ENCODE data around the gene NFX1.

NFX1 gene
- 74.5 to 92.9 reads per million in 2 experiments for total RNA-seq

- peak; percentile 99 for DNase-seq (ENCODE audit: low read depth)
Measured at GRCh38 chr9:33290247-33291030, at the start of gene NFX1. TSS of gene NFX1 (plus strand) at chr9:33290516. CDS start at chr9:33290573, 57 bp downstream.

GRCh38 chr9:33241298-33241697 lies 49.0 kb upstream of the NFX1 start:
- DNase-seq (ENCODE audit: low read depth): no peak

GRCh38 chr9:33242609-33243134 lies 47.6 kb upstream of the NFX1 start:
- no peak for DNase-seq (ENCODE audit: low read depth)

- no peak for DNase-seq (ENCODE audit: low read depth)
Measured at GRCh38 chr9:33244137-33244784, 46.1 kb upstream of the NFX1 start.

GRCh38 chr9:33245341-33245740 lies 45.0 kb upstream of the NFX1 start:
- DNase-seq (ENCODE audit: low read depth): no peak

GRCh38 chr9:33246269-33246860 lies 44.0 kb upstream of the NFX1 start:
- no peak for DNase-seq (ENCODE audit: low read depth)

GRCh38 chr9:33248606-33249005 lies 41.7 kb upstream of the NFX1 start:
- DNase-seq (ENCODE audit: low read depth): no peak

GRCh38 chr9:33249087-33249658 lies 41.1 kb upstream of the NFX1 start:
- no peak for DNase-seq (ENCODE audit: low read depth)

GRCh38 chr9:33249983-33250382 lies 40.3 kb upstream of the NFX1 start:
- no peak for DNase-seq (ENCODE audit: low read depth)

GRCh38 chr9:33250458-33250995 lies 39.8 kb upstream of the NFX1 start:
- DNase-seq (ENCODE audit: low read depth): no peak

GRCh38 chr9:33254211-33254610 lies 36.1 kb upstream of the NFX1 start:
- no peak for DNase-seq (ENCODE audit: low read depth)

- no peak for DNase-seq (ENCODE audit: low read depth)
Measured at GRCh38 chr9:33255014-33255413, 35.3 kb upstream of the NFX1 start.

- no peak for DNase-seq (ENCODE audit: low read depth)
Measured at GRCh38 chr9:33255471-33255870, 34.8 kb upstream of the NFX1 start.

GRCh38 chr9:33256236-33256635 lies 34.1 kb upstream of the NFX1 start:
- no peak for DNase-seq (ENCODE audit: low read depth)

GRCh38 chr9:33257276-33257675 lies 33.0 kb upstream of the NFX1 start:
- DNase-seq (ENCODE audit: low read depth): no peak

GRCh38 chr9:33260372-33260771 lies 29.9 kb upstream of the NFX1 start:
- DNase-seq (ENCODE audit: low read depth): no peak

- no peak for DNase-seq (ENCODE audit: low read depth)
Measured at GRCh38 chr9:33263131-33264002, 26.9 kb upstream of the NFX1 start.

GRCh38 chr9:33264003-33264472 lies 26.3 kb upstream of the NFX1 start:
- peak; percentile 18 for DNase-seq (ENCODE audit: low read depth)

GRCh38 chr9:33264473-33265177 lies 25.7 kb upstream of the NFX1 start, which contains the start of the genes BAG1 and CHMP5:
TSS of gene BAG1 (minus strand) at chr9:33264708.
TSS of gene CHMP5 (plus strand) at chr9:33265049. CDS start at chr9:33265079, 30 bp downstream.
- peak; percentile 99 for DNase-seq (ENCODE audit: low read depth)

- DNase-seq (ENCODE audit: low read depth): no peak
Measured at GRCh38 chr9:33265211-33265865, 25.0 kb upstream of the NFX1 start.
